GM12878 (cell line): ENCODE measurements around the gene NEK1. TPM values are rescaled to one million over a fixed set of nuclear protein-coding genes. Genes with fewer than 3 reads are reported as not detected.

Experiments
- ATAC-seq: fragments of 200-7000 bp; cut with Tn5 transposase; 3 replicates; pipeline ENCODE4 v1.9.1; 2020; ENCODE audit warnings: mild to moderate bottlenecking, moderate library complexity
- BruUV-seq: library from RNA; stranded (reverse); fragments of 400-500 nt; replicated peaks from 2 replicates; lab custom pipeline; 2021; lab: Mats Ljungman, UMichigan
- CTCF ChIA-PET: fragments of 300-600 bp; sonication (Branson Sonifier 250); formaldehyde crosslinking; extraction: SDS; loops from one replicate; lab custom pipeline; 2021; ENCODE audit warnings: inconsistent platforms; lab: Yijun Ruan, JAX
- POLR2A ChIA-PET: fragments of 350-600 bp; formaldehyde crosslinking; extraction: SDS; loops from one replicate; lab custom pipeline; 2021; ENCODE audit warnings: inconsistent platforms; lab: Charles Lee
- RAD21 ChIA-PET: fragments of 300-600 bp; sonication (Branson Sonifier 250); formaldehyde crosslinking; loops from one replicate; lab custom pipeline; 2023; ENCODE audit warnings: antibody characterized with exemption; ENCODE audit not compliant: unreplicated experiment; lab: Charles Lee
- SMC1A ChIA-PET: fragments of 300-600 bp; sonication (Branson Sonifier 250); formaldehyde crosslinking; loops from one replicate; lab custom pipeline; 2023; ENCODE audit not compliant: unreplicated experiment, uncharacterized antibody; lab: Charles Lee
- DNase-seq: peaks from one replicate; pipeline ENCODE4 v3.0.0-alpha.2; 2011; ENCODE audit warnings: low read depth, low spot score
- FAIRE-seq: peaks from 3 replicates; lab custom pipeline; 2011; peaks lifted over from hg19 to GRCh38; lab: Jason Lieb, UNC
- H2AFZ ChIP-seq: 2 replicates; pipeline ENCODE4 v1.6.0; 2011; ENCODE audit warnings: low read depth, low read length, control low read depth; ENCODE audit not compliant: control insufficient read depth
- H3K27ac ChIP-seq: 2 replicates; pipeline ENCODE4 v1.5.1; 2011; ENCODE audit warnings: control low read depth; ENCODE audit not compliant: control insufficient read depth, insufficient read depth
- H3K27me3 ChIP-seq, 2 experiments: replicated peaks in 1 of 2; 2 replicates each; pipeline versions ENCODE4 v1.6.0 to v1.6.1; 2011; ENCODE audit warnings: low read length in 1 of 2; ENCODE audit not compliant: control insufficient read depth in 2 of 2, insufficient read depth in 2 of 2
- H3K36me3 ChIP-seq, 2 experiments: 2 replicates each; pipeline ENCODE4 v1.5.1; 2011; ENCODE audit warnings: low read length in 1 of 2; ENCODE audit not compliant: control insufficient read depth in 2 of 2, insufficient read depth in 2 of 2
- H3K4me1 ChIP-seq: 2 replicates; pipeline ENCODE4 v1.6.1; 2011; ENCODE audit warnings: mild to moderate bottlenecking, low read length, moderate library complexity, mixed read lengths; ENCODE audit not compliant: control insufficient read depth, insufficient read depth
- H3K4me2 ChIP-seq: 2 replicates; pipeline ENCODE4 v1.6.0; 2011; ENCODE audit warnings: control low read depth; ENCODE audit not compliant: control insufficient read depth, insufficient read depth
- H3K4me3 ChIP-seq: fragments of 200-600 bp; sonication (generic); 2 replicates; pipeline ENCODE4 v1.5.1; 2016
- H3K79me2 ChIP-seq: 2 replicates; pipeline ENCODE4 v1.6.0; 2011; ENCODE audit warnings: low read length; ENCODE audit not compliant: control insufficient read depth, insufficient read depth
- H3K9ac ChIP-seq: 2 replicates; pipeline ENCODE4 v1.8.0; 2011; ENCODE audit warnings: low read length, control low read depth, mixed read lengths; ENCODE audit not compliant: control insufficient read depth, insufficient read depth
- H3K9me3 ChIP-seq: replicated peaks from 3 replicates; pipeline ENCODE4 v1.5.1; 2011; ENCODE audit warnings: mild to moderate bottlenecking, low read length; ENCODE audit not compliant: control insufficient read depth, insufficient read depth
- H4K20me1 ChIP-seq: 2 replicates; pipeline ENCODE4 v1.6.0; 2011; ENCODE audit not compliant: control insufficient read depth, insufficient read depth
- CHD2 ChIP-seq: IDR thresholded peaks from 2 replicates; pipeline ENCODE4 v1.6.1; 2011; ENCODE audit warnings: low read depth, low read length, improper control_type of control experiment, borderline replicate concordance
- CHD4 ChIP-seq: fragments of 200-600 bp; sonication (generic); IDR thresholded peaks from 2 replicates; pipeline ENCODE4 v1.6.1; 2016; ENCODE audit warnings: mild to moderate bottlenecking
- GABPA ChIP-seq: IDR thresholded peaks from 2 replicates; pipeline ENCODE4 v1.6.1; 2014; ENCODE audit warnings: antibody characterized with exemption, low read depth, mild to moderate bottlenecking, inconsistent platforms
- HDAC2 ChIP-seq: fragments of 200-600 bp; sonication (generic); IDR thresholded peaks from 2 replicates; pipeline ENCODE4 v1.6.1; 2017
- IKZF2 ChIP-seq, 2 experiments: fragments of 450-650 bp; IDR thresholded peaks; 2 replicates each; pipeline ENCODE4 v1.6.1; 2017; ENCODE audit warnings: mild to moderate bottlenecking in 2 of 2, moderate library complexity in 2 of 2
- IRF4 ChIP-seq: IDR thresholded peaks from 2 replicates; pipeline ENCODE4 v1.6.1; 2011; ENCODE audit warnings: low read depth, low read length
- PAX8 ChIP-seq: fragments of 450-650 bp; IDR thresholded peaks from 2 replicates; pipeline ENCODE4 v1.6.1; 2017; ENCODE audit warnings: mild to moderate bottlenecking, moderate library complexity
- RCOR1 ChIP-seq: conservative IDR thresholded peaks from 2 replicates; pipeline ENCODE4 v1.6.1; 2012; ENCODE audit warnings: low read depth, low read length, improper control_type of control experiment
- WGBS: methylation state at CpG from one replicate; pipeline ENCODE4 v1.1.6; 2016; ENCODE audit warnings: low lambda C conversion rate; ENCODE audit not compliant: insufficient replicate concordance, insufficient coverage; ENCODE audit errors: missing lambda C conversion rate; 5-methylcytosine and 5-hydroxymethylcytosine counted together
- in situ Hi-C: fragments of 300-500 bp; cut with MboI; formaldehyde crosslinking; loops from 9 replicates; pipeline ENCODE4 v1.14.3; 2018; ENCODE audit warnings: mixed read lengths
- intact Hi-C: fragments of 100-400 bp; cut with micrococcal nuclease; formaldehyde crosslinking; loops from one replicate; pipeline ENCODE4 v1.14.2; 2022; ENCODE audit not compliant: unreplicated experiment
- polyA plus RNA-seq, 11 experiments: library from polyadenylated mRNA; depleted of rRNA in 4 of 11; unstranded in 6 of 11; stranded (reverse) in 5 of 11; fragments of >200 nt; fragmentation: Nextera tagmentation in 4 of 11; fragmentation: Illumina TruSeq in 1 of 11; extraction: Ambion mirVana in 4 of 11; extraction: Trizol in 1 of 11; gene quantifications; 1 replicate in 1 of 11; 2 replicates in 10 of 11; pipeline versions ENCODE4 v1.2.1 to v1.2.3, GENCODE V29; 2011 to 2016; ENCODE audit warnings: inconsistent platforms in 2 of 11, missing spikeins in 2 of 11, low read depth in 1 of 11
- total RNA-seq, 4 experiments: library from RNA; depleted of rRNA in 3 of 4; stranded (reverse); fragments of >200 nt in 3 of 4; fragmentation: Illumina TruSeq in 1 of 4; extraction: Trizol in 1 of 4; gene quantifications; 2 replicates each; pipeline versions ENCODE4 v1.2.1 to v1.2.3, GENCODE V29; 2013 to 2021
- TF ChIP-seq, protein P1 (sequence below): IDR thresholded peaks from 2 replicates; pipeline ENCODE4 v1.6.1; 2012; ENCODE audit warnings: improper control_type of control experiment, low read depth, low read length; ENCODE audit not compliant: insufficient replicate concordance

Gene NEK1
- total and polyA plus RNA-seq, 10 of the 15 experiments (the other 5 are each of a cell fraction or from before 2014, with no cell fraction given) = 4.9 to 16.1 (median 7.5) TPM

DNA sequence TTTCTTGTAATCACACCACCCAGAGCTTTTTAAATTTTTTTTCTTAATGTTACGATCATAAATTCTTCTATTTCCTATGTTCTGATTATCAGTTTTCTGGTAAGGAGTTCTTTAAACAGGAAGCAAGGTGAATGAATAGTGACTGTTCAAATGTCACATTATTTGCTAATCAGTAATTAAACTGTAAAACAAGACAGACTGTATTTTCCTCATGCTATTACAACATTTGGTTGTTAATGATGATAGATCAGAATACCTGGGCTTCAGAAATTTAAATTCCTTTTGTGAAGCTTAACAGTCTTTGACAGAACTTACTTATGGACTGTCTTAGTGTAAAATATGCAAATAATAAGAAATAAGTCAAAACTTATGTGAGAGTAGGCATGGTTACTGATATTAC, 49.4 kb upstream of the NEK1 start:
- Histone ChIP-seq H3K9ac (no peak overlapping the region), H3K4me2 (no peak overlapping the region)
- POLR2A ChIA-PET = interaction anchor here (1.4 to 4.0 kb wide), 4 partner anchors 13 to 651 kb away, joined by 3 to 26 read pairs (median 7); partner anchors contain the start of genes CBR4 and CLCN3

DNA sequence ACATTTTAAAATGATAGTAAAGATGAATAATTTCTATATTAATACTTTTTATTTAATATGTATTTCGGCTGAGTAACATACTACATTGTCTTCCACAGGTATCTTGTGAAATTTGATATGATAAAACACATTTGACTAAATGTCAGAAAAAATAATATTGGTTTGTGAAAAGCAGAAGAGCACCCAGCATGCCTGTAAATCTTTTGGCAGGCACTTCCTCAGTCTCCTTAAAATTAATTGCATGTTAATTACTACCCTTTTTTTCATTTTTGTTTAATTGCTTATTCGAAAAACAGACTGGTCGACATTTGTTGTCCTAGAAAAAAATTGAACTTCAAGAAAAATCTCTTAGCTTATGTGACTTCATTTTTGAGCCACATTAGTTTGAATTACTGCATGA, 48.5 kb upstream of the NEK1 start:
- ChIA-PET CTCF (interaction anchor here (1.0 to 4.6 kb wide), 7 partner anchors 10 to 48 kb away, joined by 3 to 37 read pairs (median 8); partner anchors contain the start of genes CLCN3 and NEK1), RAD21 (interaction anchor here (2.8 to 4.9 kb wide), 4 partner anchors 14 to 49 kb away, joined by 7 to 35 read pairs (median 33); partner anchors contain the start of genes CLCN3 and NEK1), POLR2A (interaction anchor here (0.6 to 4.0 kb wide), 6 partner anchors 14 to 650 kb away, joined by 3 to 26 read pairs (median 7); partner anchors contain the start of genes CBR4 and CLCN3), SMC1A (interaction anchor here (1.0 to 4.3 kb wide), 11 partner anchors 8 to 48 kb away, joined by 3 to 29 read pairs (median 11); partner anchors contain the start of genes CLCN3 and NEK1)
- DNase-seq (no peak), ATAC-seq (no peak), FAIRE-seq (no peak)
- Histone ChIP-seq H3K27ac (no peak overlapping the region), H2AFZ (no peak overlapping the region), H3K9ac (no peak overlapping the region), H3K27me3 (no peaks in the 10 kb centered on the region), H3K36me3 (peaks cover 0 to 6% of the 10 kb centered on the region in 2 experiments; a peak in 1 of 4 replicates), H3K4me3 (no peak overlapping the region), H3K79me2 (peaks cover 33% of the 10 kb centered on the region), H3K4me2 (no peak overlapping the region), H4K20me1 (no peaks in the 10 kb centered on the region), H3K9me3 (no peaks in the 10 kb centered on the region), H3K4me1 (peaks cover 3% of the 10 kb centered on the region)
- WGBS = 95% methylated on average over 3 of the region's 3 CpGs
- no TSS peak for BruUV-seq
- in situ Hi-C loops = no loop called here
- intact Hi-C loops = loop anchor here (2.0 kb wide), 1 partner anchor 40 kb away; the partner anchor contains the start of gene CLCN3
- no peak for TF ChIP-seq CHD2
- no peak for TF ChIP-seq RCOR1
- no peak for TF ChIP-seq CHD4
- TF ChIP-seq, protein P1, sequence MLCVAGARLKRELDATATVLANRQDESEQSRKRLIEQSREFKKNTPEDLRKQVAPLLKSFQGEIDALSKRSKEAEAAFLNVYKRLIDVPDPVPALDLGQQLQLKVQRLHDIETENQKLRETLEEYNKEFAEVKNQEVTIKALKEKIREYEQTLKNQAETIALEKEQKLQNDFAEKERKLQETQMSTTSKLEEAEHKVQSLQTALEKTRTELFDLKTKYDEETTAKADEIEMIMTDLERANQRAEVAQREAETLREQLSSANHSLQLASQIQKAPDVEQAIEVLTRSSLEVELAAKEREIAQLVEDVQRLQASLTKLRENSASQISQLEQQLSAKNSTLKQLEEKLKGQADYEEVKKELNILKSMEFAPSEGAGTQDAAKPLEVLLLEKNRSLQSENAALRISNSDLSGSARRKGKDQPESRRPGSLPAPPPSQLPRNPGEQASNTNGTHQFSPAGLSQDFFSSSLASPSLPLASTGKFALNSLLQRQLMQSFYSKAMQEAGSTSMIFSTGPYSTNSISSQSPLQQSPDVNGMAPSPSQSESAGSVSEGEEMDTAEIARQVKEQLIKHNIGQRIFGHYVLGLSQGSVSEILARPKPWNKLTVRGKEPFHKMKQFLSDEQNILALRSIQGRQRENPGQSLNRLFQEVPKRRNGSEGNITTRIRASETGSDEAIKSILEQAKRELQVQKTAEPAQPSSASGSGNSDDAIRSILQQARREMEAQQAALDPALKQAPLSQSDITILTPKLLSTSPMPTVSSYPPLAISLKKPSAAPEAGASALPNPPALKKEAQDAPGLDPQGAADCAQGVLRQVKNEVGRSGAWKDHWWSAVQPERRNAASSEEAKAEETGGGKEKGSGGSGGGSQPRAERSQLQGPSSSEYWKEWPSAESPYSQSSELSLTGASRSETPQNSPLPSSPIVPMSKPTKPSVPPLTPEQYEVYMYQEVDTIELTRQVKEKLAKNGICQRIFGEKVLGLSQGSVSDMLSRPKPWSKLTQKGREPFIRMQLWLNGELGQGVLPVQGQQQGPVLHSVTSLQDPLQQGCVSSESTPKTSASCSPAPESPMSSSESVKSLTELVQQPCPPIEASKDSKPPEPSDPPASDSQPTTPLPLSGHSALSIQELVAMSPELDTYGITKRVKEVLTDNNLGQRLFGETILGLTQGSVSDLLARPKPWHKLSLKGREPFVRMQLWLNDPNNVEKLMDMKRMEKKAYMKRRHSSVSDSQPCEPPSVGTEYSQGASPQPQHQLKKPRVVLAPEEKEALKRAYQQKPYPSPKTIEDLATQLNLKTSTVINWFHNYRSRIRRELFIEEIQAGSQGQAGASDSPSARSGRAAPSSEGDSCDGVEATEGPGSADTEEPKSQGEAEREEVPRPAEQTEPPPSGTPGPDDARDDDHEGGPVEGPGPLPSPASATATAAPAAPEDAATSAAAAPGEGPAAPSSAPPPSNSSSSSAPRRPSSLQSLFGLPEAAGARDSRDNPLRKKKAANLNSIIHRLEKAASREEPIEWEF = no peak
- TF ChIP-seq PAX8 = no peak
- no peak for TF ChIP-seq IRF4
- no peak for TF ChIP-seq GABPA

More for the DNA sequence above, 49.4 kb upstream of the NEK1 start:
- in situ Hi-C loops = no loop called here
- 100% methylated on average over 1 of the region's 1 CpG for WGBS
- no peaks in the 10 kb centered on the region; the same call in 2 of the 3 replicates for H3K9me3 ChIP-seq
- H4K20me1 ChIP-seq = no peaks in the 10 kb centered on the region
- H3K27me3 ChIP-seq = no peaks in the 10 kb centered on the region
- CTCF ChIA-PET = interaction anchor here (1.3 to 4.6 kb wide), 5 partner anchors 13 to 148 kb away, joined by 3 to 37 read pairs (median 5); partner anchors contain the start of genes CLCN3 and NEK1
- H2AFZ ChIP-seq = no peak overlapping the region
- ATAC-seq = no peak
- SMC1A ChIA-PET = interaction anchor here (0.6 to 4.3 kb wide), 9 partner anchors 9 to 180 kb away, joined by 3 to 29 read pairs (median 6); partner anchors contain the start of genes CLCN3 and NEK1
- no peak for FAIRE-seq
- intact Hi-C loops = loop anchor here (2.0 kb wide), 1 partner anchor 41 kb away; the partner anchor contains the start of gene CLCN3
- no peak overlapping the region for H3K4me3 ChIP-seq
- peaks cover 3% of the 10 kb centered on the region for H3K4me1 ChIP-seq
- RAD21 ChIA-PET = interaction anchor here (1.0 to 4.9 kb wide), 5 partner anchors 14 to 49 kb away, joined by 3 to 35 read pairs (median 32); partner anchors contain the start of genes CLCN3 and NEK1
- H3K27ac ChIP-seq = no peak overlapping the region
- TF ChIP-seq IKZF2 (IDR thresholded peaks at IDR 0.05) (no peak), HDAC2 (no peak)
- peaks cover 26% of the 10 kb centered on the region for H3K79me2 ChIP-seq
- 0 out of 4 replicates have a peak, but pooled peaks cover 0 to 2% of the 10 kb centered on the region in 2 experiments for H3K36me3 ChIP-seq
- no TSS peak for BruUV-seq
- DNase-seq = no peak
